Hepatocyte (in vitro differentiated cells): ENCODE measurements around the gene PHKB. TPM values are rescaled to one million over a fixed set of nuclear protein-coding genes. Genes with fewer than 3 reads are reported as not detected.

Experiments
- DNase-seq: peaks from one replicate; pipeline ENCODE4 v3.0.0-alpha.2; 2016; ENCODE audit warnings: low spot score
- H2AFZ ChIP-seq: fragments of 200-600 bp; sonication (generic); 2 replicates; pipeline ENCODE4 v1.6.0; 2016; ENCODE audit warnings: antibody characterized with exemption, mild to moderate bottlenecking
- H3K27ac ChIP-seq: fragments of 200-600 bp; sonication (generic); 2 replicates; pipeline ENCODE4 v1.5.1; 2016; ENCODE audit warnings: mild to moderate bottlenecking
- H3K27me3 ChIP-seq: fragments of 200-600 bp; sonication (generic); 2 replicates; pipeline ENCODE4 v1.6.1; 2016
- H3K36me3 ChIP-seq: fragments of 200-600 bp; sonication (generic); replicated peaks from 2 replicates; pipeline ENCODE4 v1.5.1; 2016; ENCODE audit warnings: low read depth; ENCODE audit not compliant: insufficient read depth
- H3K4me1 ChIP-seq: fragments of 200-600 bp; sonication (generic); 2 replicates; pipeline ENCODE4 v1.5.1; 2016; ENCODE audit warnings: mild to moderate bottlenecking, moderate library complexity; ENCODE audit not compliant: insufficient read depth
- H3K4me2 ChIP-seq: fragments of 200-600 bp; sonication (generic); 2 replicates; pipeline ENCODE4 v1.6.0; 2016
- H3K4me3 ChIP-seq: fragments of 200-600 bp; sonication (generic); 2 replicates; pipeline ENCODE4 v1.5.1; 2016; ENCODE audit warnings: mild to moderate bottlenecking
- H3K79me2 ChIP-seq: fragments of 200-600 bp; sonication (generic); 2 replicates; pipeline ENCODE4 v1.6.0; 2017; ENCODE audit warnings: mild to moderate bottlenecking
- H3K9me2 ChIP-seq: fragments of 200-600 bp; sonication (generic); replicated peaks from 2 replicates; pipeline ENCODE4 v1.6.0; 2017; ENCODE audit warnings: mild to moderate bottlenecking; ENCODE audit not compliant: insufficient read depth
- H3K9me3 ChIP-seq: fragments of 200-600 bp; sonication (generic); 2 replicates; pipeline ENCODE4 v1.5.1; 2016; ENCODE audit warnings: low read depth, mild to moderate bottlenecking
- H4K20me1 ChIP-seq: fragments of 200-600 bp; sonication (generic); 2 replicates; pipeline ENCODE4 v1.6.0; 2016; ENCODE audit warnings: mild to moderate bottlenecking; ENCODE audit not compliant: insufficient read depth, poor library complexity, severe bottlenecking
- CTCF ChIP-seq: fragments of 200-600 bp; sonication (generic); IDR thresholded peaks from 2 replicates; pipeline ENCODE4 v1.5.1; 2016; ENCODE audit warnings: antibody characterized with exemption, mild to moderate bottlenecking; ENCODE audit not compliant: poor library complexity
- EZH2 ChIP-seq: fragments of 200-600 bp; sonication (generic); IDR thresholded peaks from 2 replicates; pipeline ENCODE4 v1.6.1; 2016; ENCODE audit warnings: antibody characterized with exemption, mild to moderate bottlenecking, borderline replicate concordance
- EZH2phosphoT487 ChIP-seq: fragments of 200-600 bp; sonication (generic); IDR thresholded peaks from one replicate; pipeline ENCODE4 v1.6.1; 2018; ENCODE audit warnings: antibody characterized with exemption, mild to moderate bottlenecking, low read depth, moderate library complexity; ENCODE audit not compliant: unreplicated experiment, severe bottlenecking
- WGBS: methylation state at CpG from one replicate; pipeline ENCODE4 v1.1.6; 2016; ENCODE audit warnings: low lambda C conversion rate; ENCODE audit errors: missing lambda C conversion rate; 5-methylcytosine and 5-hydroxymethylcytosine counted together
- polyA plus RNA-seq: library from polyadenylated mRNA; unstranded; fragments of >200 nt; fragmentation: Nextera tagmentation; extraction: Ambion mirVana; gene quantifications from 2 replicates; pipeline ENCODE4 v1.2.1, GENCODE V29; 2016
- total RNA-seq: library from RNA; depleted of rRNA; stranded (reverse); fragments of >200 nt; gene quantifications from 2 replicates; pipeline ENCODE4 v1.2.3, GENCODE V29; 2014

PHKB gene
- total and polyA plus RNA-seq, 2 experiments from 2014 or later, result 28.7 to 71.7 TPM

GRCh38 chr16:47577029-47577428 lies 115.9 kb downstream of the PHKB start:
- no peaks in the 10 kb centered on the region for H3K36me3 ChIP-seq
- no peak overlapping the region for H2AFZ ChIP-seq
- H3K4me2 ChIP-seq, result no peak overlapping the region
- H3K79me2 ChIP-seq, result no peaks in the 10 kb centered on the region
- H3K4me1 ChIP-seq, result no peaks in the 10 kb centered on the region
- no peaks in the 10 kb centered on the region for H3K9me2 ChIP-seq
- no peaks in the 10 kb centered on the region for H4K20me1 ChIP-seq
- no peak overlapping the region for H3K27ac ChIP-seq
- DNase-seq, result no peak
- no peak overlapping the region for H3K4me3 ChIP-seq
- H3K27me3 ChIP-seq, result no peaks in the 10 kb centered on the region
- no peaks in the 10 kb centered on the region for H3K9me3 ChIP-seq
- no peak for TF ChIP-seq EZH2
- TF ChIP-seq EZH2phosphoT487, result no peak
- TF ChIP-seq CTCF, result no peak

GRCh38 chr16:47578033-47578432 lies 116.9 kb downstream of the PHKB start:
- Histone ChIP-seq H3K4me3 (no peak overlapping the region), H3K36me3 (no peaks in the 10 kb centered on the region), H3K27ac (no peak overlapping the region), H3K9me3 (no peaks in the 10 kb centered on the region), H3K9me2 (no peaks in the 10 kb centered on the region), H2AFZ (no peak overlapping the region), H3K4me2 (no peak overlapping the region), H3K27me3 (no peaks in the 10 kb centered on the region), H3K79me2 (no peaks in the 10 kb centered on the region), H4K20me1 (no peaks in the 10 kb centered on the region), H3K4me1 (no peaks in the 10 kb centered on the region)
- TF ChIP-seq EZH2phosphoT487, result no peak
- TF ChIP-seq CTCF, result no peak
- no peak for TF ChIP-seq EZH2
- DNase-seq, result no peak
- 100% methylated on average over 3 of the region's 3 CpGs for WGBS

- Histone ChIP-seq H3K9me2 (no peaks in the 10 kb centered on the region), H3K4me1 (no peaks in the 10 kb centered on the region), H4K20me1 (no peaks in the 10 kb centered on the region), H3K4me3 (no peak overlapping the region), H3K27ac (no peak overlapping the region), H3K27me3 (no peaks in the 10 kb centered on the region), H3K36me3 (no peaks in the 10 kb centered on the region), H3K79me2 (no peaks in the 10 kb centered on the region), H2AFZ (no peak overlapping the region), H3K9me3 (no peaks in the 10 kb centered on the region), H3K4me2 (no peak overlapping the region)
- WGBS, result 88% methylated on average over 1 of the region's 1 CpG
- no peak for DNase-seq
- TF ChIP-seq EZH2 (no peak), CTCF (no peak), EZH2phosphoT487 (no peak)
These were observed 117.4 kb downstream of the PHKB start for GRCh38 chr16:47578573-47578972.

GRCh38 chr16:47581114-47581513 lies 120.0 kb downstream of the PHKB start:
- Histone ChIP-seq H3K9me3 (no peaks in the 10 kb centered on the region), H3K36me3 (no peaks in the 10 kb centered on the region), H3K27me3 (no peaks in the 10 kb centered on the region), H3K4me1 (no peaks in the 10 kb centered on the region), H3K4me3 (no peak overlapping the region), H3K4me2 (no peak overlapping the region), H3K79me2 (no peaks in the 10 kb centered on the region), H4K20me1 (no peaks in the 10 kb centered on the region), H3K27ac (no peak overlapping the region), H2AFZ (no peak overlapping the region), H3K9me2 (no peaks in the 10 kb centered on the region)
- no peak for DNase-seq
- TF ChIP-seq CTCF (no peak), EZH2 (no peak), EZH2phosphoT487 (no peak)
- 89% methylated on average over 2 of the region's 2 CpGs for WGBS
